GM18502 (cell line): ENCODE data around the gene PTPRCAP.
A peak's percentile ranks its signal among the peaks of the same experiment; 100 is the strongest.
"Not testable (repeated sequence)": the region's sequence is repeated elsewhere in the genome, so short reads cannot be mapped to it uniquely, and the experiment has no call there.

Experiments
- ATAC-seq: cut with Tn5 transposase; IDR thresholded peaks from one replicate; pipeline ENCODE4 v1.9.1; 2021; ENCODE audit warnings: mild to moderate bottlenecking; ENCODE audit not compliant: unreplicated experiment, poor library complexity

PTPRCAP gene, protein sequence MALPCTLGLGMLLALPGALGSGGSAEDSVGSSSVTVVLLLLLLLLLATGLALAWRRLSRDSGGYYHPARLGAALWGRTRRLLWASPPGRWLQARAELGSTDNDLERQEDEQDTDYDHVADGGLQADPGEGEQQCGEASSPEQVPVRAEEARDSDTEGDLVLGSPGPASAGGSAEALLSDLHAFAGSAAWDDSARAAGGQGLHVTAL

DNA sequence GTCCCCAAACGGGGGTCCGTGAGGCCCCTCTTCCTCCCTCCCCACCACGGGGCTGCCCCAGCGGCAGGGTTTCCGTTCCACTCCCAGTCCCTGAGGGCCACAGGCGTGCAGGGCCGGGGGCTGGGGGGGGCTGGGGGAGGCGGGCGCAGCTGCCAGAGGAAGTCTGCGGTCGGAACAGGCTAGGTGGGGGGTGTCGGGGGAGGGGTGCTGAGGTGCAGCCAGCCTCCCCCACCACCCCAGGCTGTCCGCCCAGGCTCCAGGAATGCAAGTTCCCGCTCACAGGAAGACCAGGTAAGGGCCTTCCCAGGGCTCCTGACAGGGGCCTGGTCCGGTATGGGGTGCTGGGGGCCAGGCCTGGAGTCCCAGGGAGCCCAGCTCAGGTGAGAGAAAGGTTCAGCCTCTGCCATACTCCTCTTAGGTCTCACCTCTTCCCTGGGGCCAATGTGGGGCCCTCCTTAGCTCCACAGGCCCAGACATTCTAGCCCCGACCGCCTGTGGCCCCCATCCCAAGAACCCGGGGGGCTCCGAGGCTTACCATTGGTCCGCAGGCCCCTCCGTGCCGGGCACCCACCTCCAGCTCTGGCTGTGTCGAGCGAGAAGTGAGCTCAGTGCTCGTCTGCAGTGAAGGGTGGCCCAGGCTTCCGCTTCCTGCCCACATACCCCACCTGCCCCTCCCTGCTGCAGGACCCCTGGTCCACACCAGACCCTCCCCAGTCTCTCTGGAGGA is at the start of gene PTPRCAP:
Gene PTPRCAP, minus strand, starts transcription at position 601 of the 727 bp plus-strand sequence. Its CDS starts 63 bp downstream, at position 538.
- ATAC-seq = no peak

DNA sequence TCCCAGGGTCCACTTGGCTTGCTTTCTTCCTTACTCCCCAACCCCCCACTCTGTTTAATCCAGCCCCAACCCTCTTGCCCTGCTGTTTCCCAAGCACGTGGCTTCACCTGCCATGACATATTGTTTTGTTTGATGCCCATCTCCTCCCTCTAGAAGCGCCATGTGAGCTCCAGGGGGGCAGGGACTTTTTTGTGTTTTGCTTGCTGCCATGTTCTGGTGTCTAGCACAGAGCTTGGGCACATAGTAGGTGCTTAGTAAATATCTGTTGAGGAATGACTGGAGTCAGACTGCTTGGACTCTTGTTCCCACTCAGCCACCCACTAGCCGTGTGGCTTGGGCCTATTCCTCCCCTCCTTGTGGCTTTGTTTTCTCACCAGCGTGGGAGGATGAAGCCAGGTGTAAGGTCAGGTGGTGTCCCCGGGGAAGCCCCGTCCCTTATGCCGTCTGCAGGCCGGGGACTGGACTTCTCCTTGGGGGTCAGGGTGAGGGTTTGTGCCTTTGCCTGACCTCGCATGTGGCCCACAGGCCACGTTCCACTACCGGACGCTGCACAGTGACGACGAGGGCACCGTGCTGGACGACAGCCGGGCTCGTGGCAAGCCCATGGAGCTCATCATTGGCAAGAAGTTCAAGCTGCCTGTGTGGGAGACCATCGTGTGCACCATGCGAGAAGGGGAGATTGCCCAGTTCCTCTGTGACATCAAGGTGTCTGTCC is 49.2 kb upstream of the PTPRCAP start:
- ATAC-seq = no peak

DNA sequence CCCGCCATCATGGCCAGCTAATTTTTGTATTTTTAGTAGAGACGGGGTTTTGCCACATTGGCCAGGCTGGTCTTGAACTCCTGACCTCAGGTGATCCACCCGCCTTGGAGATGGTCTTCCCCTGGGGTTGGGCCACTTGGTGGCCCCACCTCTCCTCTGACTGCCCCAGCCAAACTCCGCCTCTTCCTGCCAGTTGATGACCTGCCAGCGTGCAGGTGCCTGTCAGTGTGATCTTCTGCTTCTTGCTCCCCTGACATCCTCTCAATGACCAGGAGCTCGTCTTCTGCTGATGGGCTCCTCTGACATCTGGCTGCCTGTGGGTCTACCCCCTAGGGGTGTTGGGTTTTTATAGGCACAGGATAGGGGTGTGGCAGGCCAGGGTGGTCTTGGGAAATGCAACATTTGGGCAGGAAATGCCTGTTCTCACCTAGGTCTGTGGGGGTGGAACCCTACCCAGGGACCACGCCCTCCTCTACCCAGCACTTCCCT is 48.4 kb upstream of the PTPRCAP start:
- ATAC-seq = not testable (repeated sequence)

DNA sequence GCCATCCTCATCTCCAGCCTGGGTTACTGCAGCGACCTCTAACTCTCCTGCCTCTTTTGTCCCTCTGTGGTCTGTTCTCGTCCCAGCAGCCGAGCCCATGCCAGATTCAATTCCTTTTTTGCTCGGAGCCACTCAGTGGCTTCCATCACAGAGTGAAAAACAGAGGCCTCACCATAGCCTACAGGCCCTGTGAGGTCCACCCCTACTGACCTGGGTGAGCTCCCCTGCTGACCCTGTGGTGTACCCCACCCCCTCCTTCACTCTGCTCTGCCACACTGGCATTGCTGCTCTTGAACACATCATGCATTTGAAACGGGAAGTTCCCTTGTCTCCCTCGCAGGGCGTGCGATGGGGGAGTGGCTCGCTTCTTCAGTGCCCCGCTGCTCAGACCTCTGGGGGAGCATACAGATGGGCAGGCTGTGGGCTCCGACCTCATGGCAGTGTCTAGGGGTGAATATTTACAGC is 47.4 kb upstream of the PTPRCAP start:
- no peak for ATAC-seq

DNA sequence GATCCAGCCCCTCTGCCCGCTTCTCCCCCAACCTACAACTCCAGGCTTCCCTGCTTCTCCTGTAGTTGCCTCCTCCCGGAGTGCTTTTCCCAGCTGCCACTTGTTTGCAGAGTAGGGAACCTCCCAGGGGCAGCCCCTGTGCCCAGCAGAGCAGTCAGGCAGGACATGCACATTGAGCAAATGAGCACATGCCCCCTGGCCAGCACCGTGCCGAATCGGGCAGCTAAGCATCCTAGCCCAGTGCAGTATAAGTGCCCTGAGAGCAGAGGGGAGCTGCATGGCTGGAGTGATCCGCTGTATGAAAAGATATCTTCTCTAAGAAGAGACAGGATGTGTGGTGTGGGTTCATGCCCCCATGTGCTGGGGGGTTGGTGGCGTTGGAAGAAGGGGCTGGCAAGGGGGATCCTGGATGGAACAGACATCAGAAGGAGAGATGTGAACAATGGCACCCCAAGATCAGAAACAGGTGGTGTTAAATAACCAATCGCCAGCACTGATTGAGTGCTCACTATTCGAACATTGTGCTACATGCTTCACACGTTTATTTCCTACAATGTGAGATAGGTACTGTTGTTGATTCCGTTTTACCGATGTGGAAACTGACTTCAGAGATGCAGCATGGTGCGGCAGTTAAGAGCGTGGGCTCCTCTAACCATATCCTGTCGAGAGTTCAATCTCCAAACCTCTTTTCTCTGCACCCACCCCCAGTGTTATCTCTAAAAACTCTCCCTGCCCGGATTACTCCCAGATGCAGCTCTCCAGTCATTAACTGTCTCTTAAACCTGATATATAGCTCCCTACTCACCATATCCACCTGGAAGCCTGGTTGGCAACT is 46.6 kb upstream of the PTPRCAP start:
- ATAC-seq = no peak

DNA sequence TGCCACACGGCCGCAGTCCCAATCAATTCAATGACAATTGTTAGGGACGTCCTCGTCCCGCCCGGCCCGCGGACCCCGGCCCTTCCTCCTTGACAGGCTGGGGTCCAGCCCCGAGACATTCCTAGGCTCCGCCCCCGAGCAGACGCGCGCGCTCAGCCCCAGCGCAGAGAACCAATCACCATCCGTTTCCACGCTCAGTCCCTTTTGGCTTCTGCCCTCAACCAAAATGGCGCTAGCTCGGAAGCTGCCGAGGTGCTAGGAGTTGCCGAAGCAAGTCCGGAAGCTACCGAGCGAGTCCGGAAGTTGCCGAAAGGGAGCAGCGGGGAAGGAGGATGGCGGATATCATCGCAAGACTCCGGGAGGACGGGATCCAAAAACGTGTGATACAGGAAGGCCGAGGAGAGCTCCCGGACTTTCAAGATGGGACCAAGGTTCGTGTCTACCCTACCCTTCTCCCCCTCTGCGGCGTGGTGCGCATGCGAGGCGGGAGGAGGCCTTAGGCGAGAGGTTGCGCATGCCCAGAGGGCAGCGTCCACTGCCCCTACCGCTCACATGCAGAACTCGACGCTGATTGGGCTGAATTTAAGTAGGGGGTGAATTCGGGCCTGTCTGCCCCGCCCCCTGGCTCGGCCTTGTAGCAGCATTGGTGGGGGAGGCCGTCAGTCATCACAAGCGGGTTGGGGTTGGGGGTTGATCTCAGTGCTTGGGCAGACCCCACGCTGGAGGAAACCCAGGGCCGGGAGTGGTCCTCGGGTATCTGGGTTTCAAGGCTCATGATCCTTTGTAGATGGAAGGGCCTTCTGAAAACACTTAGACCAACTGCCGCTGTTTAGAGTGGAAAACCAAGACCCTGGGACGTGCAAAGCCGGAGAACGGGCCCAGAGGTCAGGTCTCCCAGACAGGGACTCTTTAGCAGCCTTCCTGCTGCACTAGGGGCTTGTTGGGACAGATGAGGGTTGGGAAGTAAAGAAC is 45.6 kb upstream of the PTPRCAP start, which contains the start of gene AIP:
Gene AIP, plus strand, starts transcription at position 200 of the 972 bp plus-strand sequence. Its CDS starts 133 bp downstream, at position 333.
- peak; percentile 70 for ATAC-seq

DNA sequence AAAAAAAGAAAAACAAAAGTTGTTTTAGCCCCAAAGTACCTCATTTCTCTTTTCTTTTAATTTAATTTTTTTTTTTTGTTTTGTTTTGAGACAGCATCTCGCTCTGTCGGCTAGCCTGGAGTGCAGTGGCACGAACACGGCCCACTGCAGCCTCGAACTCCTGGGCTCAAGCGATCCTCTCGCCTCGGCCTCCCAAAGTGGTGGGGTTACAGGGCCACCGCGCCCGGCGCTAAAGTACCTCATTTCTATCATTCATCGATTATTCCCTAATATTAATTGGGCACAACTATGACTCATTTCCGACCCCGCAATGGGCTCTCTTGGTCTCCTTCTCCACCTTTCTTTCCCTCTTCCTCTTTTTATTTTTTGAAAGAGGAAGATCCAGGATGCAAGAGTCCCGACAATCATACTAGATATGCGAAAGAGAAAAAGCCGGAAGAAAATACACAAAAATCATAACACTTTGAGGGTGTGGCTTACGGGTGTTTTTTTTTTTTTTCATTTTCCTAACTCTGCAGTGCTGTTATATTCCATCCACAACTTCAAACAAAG is 44.9 kb upstream of the PTPRCAP start:
- ATAC-seq = peak; percentile 8

DNA sequence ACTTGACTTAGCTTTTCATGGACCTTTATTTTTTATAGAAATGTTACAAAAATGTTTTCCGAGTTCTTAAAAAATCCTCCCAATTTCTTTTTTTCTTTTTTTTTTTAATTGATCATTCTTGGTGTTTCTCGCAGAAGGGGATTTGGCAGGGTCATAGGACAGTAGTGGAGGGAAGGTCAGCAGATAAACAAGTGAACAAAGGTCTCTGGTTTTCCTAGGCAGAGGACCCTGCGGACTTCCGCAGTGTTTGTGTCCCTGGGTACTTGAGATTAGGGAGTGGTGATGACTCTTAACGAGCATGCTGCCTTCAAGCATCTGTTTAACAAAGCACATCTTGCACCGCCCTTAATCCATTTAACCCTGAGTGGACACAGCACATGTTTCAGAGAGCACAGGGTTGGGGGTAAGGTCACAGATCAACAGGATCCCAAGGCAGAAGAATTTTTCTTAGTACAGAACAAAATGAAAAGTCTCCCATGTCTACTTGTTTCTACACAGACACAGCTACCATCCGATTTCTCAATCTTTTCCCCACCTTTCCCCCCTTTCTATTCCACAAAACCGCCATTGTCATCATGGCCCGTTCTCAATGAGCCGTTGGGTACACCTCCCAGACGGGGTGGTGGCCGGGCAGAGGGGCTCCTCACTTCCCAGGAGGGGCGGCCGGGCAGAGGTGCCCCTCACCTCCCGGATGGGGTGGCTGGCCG is 40.0 kb upstream of the PTPRCAP start:
- ATAC-seq = not testable (repeated sequence)

DNA sequence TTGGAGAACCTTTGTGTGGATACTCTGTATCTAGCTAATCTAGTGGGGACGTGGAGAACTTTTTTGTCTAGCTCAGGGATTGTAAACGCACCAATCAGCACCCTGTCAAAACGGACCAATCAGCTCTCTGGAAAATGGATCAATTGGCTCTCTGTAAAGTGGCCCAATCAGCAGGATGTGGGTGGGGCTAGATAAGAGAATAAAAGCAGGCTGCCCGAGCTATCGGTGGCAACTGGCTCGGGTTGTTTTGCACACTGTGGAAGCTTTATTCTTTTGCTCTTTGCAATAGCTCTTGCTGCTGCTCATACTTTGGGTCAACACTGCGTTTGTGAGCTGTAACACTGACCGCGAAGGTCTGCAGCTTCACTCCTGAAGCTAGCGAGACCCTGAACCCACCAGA is 39.2 kb upstream of the PTPRCAP start:
- ATAC-seq = not testable (repeated sequence)

DNA sequence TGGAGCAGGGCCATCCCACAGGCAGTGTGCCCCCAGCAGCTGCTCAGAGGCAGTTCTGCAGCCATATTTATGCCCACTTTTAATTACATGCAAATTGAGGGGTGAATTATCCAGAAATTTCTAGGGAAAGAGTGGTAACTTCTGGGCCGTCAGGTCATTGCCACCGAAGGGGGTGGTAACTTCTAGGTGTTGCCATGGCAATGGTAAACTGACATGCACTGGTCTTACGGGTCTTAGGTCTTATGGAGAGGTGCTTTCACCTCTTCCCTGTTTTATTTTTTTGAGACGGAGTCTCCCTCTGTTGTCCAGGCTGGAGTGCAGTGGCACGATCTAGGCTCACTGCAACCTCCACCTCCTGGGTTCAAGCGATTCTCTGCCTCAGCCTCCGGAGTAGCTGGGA is 35.4 kb upstream of the PTPRCAP start:
- ATAC-seq = no peak

DNA sequence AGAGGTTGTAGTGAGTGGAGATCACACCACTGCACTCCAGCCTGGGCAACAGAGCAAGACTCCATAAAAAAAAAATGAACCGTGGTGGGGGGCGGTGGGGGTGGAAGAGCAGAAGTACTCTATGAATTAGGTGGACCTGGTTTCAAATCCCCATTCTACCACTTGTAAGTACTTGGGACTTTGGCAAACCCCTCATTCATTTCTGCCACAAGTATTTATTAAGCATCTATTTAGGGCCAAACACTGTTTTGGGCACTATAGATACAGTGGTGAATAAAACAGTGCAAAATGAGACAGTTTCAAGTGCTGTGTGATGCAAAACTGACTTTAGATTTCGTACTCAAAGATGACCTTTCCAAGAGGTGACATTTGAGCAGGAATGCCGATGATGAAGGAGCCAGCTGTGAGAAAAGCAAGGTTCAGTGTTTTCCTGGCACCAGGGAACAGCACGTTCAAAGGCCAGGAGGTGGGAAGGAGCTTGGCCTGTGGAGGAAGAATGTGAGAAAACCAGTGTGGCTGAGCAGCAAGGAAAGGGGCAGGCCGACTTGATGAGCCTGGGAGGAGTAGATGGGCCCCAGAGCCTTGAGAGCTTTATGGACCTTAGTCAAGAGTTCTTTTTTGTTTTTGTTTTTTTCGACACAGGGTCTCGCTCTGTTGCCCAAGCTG is 33.0 kb upstream of the PTPRCAP start:
- ATAC-seq = no peak

DNA sequence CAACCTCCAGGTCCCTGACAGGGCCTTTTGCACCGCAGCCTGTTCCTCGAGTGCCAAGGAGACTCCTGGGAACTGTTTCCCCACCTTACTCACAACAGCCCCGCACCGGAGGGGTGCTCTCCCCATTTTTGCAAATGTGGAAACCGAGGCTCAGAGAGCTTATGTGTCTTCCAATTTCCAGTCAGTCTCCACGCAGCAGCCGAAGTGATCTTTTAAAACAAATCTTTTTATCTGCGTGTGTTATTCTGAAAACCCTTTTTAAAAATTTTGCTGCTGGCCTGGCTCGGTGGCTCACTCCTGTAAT is 32.0 kb upstream of the PTPRCAP start:
- ATAC-seq = no peak

DNA sequence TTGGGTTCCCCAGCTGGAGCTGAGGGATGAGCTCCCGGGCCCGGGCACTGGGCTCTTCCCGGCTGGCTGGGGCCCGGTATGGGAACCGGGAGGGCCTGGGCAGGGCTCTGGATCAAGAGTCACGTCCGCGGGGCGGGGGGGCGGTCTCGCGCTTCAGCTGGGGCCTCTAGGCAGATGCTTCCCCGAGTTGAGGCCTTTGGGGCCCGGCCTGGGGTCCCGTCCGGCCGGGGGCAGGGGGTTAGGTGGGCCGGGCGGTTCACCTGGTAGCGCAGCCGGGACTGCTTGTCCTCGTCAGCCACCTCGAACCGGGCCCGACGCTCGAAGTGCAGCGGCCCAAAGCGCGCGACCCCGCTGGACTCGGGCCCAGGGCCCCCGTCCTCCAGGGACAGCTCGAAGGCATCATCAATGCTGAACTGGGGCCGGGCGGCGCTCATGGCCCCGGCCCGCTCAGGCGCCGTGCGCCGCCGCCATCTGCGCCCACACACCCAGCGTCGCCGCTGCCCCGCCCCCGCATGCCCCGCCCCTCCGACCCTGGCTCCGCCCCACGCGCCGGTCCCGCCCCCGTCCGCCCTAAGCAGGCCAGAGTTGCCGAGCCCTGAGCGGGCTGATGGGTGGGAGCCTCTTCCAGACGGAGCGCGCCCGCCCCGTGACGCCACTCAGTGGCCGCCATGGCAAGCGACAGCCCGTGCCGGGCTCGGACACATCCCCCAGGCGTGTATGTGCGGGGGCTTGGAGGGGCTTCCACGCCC is 31.5 kb upstream of the PTPRCAP start, which contains the start of gene TMEM134:
Gene TMEM134, minus strand, starts transcription at position 493 of the 749 bp plus-strand sequence. Its CDS starts 59 bp downstream, at position 434.
- peak; percentile 69 for ATAC-seq

DNA sequence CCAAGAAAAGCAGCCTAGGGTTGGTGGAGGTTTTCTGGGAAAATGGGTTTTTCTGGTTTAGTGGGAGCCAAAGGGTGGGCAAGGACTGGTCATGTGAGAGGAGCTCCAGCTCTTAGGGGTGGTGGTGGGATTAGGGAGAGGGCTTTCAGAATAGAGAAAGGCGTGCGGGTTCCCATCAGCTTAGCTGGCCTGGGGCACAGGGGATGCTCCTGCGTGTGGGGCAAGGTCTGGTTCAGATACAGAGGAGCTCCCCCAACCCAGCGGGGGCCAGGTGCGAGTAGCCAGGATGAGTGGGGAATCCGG is 30.9 kb upstream of the PTPRCAP start:
- no peak for ATAC-seq

DNA sequence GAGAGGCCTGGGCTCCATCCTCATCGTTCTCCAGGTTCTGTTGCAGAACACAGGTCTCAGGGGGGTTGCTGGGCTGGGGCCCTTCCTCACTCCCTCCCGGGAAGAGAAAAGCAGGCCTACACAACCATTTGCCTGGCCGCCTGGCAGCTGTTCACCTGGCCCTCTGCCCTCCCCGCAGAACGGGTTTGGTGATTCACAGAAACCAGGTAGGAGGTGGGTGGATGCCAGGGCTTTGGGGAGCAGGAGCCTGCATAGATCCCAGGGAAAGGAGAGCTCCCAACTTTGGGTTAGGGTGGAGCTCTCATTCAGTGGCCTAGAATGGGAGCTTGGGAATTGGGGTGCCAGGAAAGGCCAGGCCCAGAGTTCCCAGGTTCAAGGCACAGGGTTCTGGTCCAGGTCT is 30.6 kb upstream of the PTPRCAP start:
- no peak for ATAC-seq

DNA sequence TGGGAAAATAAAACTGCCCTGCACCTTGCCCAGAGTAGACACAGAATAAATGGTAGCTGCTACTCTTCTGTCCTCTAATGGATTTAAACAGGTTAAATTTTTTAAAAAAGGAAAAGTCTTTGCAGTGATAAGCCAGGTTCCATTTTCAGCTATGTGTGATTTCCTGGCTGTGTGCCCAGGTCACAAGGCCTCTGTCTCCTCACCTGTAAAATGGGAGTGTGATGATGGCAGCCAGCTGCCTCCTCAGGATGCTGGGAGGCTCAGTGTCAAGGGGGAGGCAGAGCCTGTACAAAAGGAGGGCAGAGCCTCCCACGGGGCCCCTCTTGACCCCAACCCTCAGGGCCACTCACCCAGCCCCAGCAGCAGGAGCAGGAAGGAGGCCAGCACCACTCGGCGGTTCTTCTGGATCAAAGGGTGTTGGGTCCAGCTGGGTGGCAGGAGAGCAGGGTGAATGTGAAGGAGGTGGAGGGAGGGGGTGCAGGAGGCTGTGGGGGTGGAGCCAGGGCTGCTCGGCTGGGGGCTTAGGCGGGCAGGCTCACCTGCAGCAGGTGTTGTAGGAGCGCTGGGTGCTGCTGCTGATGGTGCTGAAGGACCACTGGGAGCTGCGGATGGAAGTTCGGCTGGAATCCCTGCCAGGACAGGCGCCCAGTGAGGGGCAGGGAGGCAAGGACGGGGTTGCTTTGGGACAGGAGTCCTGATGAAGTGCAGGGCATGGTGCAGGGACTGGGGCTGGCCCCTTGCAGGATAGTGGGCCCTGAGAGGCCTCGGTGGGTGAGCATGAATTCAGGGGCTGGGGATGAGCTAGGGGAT is 29.7 kb upstream of the PTPRCAP start:
- ATAC-seq = no peak
